Epithelial cell of esophagus (primary cell): ENCODE data around the gene FAM200A.
"Not testable (repeated sequence)": the region's sequence is repeated elsewhere in the genome, so short reads cannot be mapped to it uniquely, and the experiment has no call there.

Source experiments
- DNase-seq: peaks from one replicate; pipeline ENCODE4 v3.0.0; 2010; ENCODE audit warnings: low read depth
- H3K4me3 ChIP-seq: 2 replicates; pipeline ENCODE4 v1.5.1; 2011; ENCODE audit warnings: mild to moderate bottlenecking, low read length, control low read depth
- CTCF ChIP-seq: IDR thresholded peaks from 2 replicates; pipeline ENCODE4 v1.5.1; 2011; ENCODE audit warnings: low read depth, mild to moderate bottlenecking, low read length, control low read depth, inconsistent platforms; ENCODE audit not compliant: insufficient read depth; ENCODE audit errors: missing control alignments

The FAM200A gene

GRCh38 chr7:99551767-99552463, at the start of gene FAM200A:
FAM200A (minus strand) TSS chr7:99552114; CDS start chr7:99548407, 3,707 bp downstream.
- TF ChIP-seq CTCF: no peak
- H3K4me3 ChIP-seq: peak within 1 kb of the TSS; percentile 98
- peak; percentile 90 for DNase-seq

DNA sequence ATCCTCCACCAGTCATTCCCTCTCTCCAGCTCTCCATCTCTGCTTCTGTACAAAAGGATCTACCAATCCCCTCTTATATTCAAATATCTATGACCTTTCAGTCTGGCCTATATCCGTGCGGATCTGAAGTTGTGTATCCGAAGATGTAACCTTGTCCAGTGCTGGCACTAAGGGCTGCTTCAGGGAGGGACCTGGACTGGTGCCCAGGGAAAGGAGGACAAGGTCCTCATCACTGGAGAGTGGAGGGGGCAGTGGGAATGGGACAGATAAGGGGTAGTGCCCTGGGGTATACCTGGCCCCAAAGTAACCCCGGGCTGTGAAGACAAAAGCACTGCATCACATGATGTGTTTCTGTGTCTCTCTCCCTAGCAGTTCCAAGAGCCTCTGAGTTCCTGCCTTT, 47.9 kb upstream of the FAM200A start:
- DNase-seq: no peak
- no peak overlapping the region for H3K4me3 ChIP-seq
- TF ChIP-seq CTCF: no peak

DNA sequence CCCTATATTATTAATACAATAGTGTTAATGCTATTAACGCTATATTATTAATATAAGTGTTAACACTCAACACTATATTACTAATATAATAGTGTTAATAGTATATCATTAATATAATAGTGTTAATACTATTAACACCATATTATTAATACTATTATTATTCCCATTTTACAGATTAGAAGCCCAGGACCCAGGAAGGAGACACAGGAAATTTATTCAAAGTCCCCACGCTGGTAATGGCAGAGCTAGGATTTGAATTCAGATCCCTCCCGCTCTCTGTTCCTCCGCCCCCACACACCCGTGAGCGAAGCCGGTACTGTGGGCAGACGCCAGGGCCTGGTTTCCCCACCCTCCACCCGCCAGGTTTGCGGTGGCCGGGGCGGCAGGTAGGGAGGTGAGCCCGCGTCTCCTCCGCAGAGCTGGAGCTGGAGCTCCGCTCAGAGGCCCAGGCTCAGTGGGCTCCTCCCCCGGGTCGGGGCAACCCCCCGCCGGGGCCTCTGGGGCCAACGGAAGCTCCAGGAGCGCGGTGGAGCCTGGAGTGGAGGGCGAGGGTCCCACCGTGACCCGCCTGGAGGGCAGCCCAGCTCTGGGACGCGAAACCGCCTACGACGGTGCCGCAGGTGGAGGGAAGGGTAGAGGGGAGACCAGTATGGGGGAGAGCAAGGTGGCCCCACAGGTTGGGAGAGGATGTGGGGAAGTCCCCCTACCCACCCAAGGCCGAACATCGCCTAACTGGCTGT, 46.0 kb upstream of the FAM200A start, which contains the start of gene TMEM225B:
Gene TMEM225B, plus strand, starts transcription at position 506 of the 740 bp plus-strand sequence. CDS start 6,122 bp downstream, outside the sequence.
- H3K4me3 ChIP-seq: no peak within 1 kb of the TSS
- DNase-seq: no peak
- no peak for TF ChIP-seq CTCF

DNA sequence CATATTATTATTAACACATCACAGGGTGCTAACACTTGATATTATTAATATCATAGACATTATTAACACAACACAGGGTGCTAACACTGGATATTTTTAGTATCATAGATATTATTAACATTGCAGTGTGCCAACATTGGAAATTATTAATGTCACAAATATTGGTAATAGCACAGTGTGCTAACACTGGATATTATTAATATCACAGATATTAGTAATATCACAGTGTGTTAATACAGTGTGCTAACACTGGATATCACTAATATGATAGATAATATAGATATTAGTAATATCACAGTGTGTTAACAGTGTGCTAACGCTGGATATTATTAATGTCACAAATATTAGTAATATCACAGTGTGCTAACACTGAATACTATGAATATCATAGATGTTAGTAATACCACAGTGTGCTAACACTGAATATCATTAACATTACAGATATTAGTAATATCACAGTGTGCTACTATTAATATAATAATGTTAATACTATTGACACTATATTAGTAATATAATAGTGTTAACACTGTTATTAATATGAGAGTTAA, 44.6 kb upstream of the FAM200A start:
- no peak overlapping the region for H3K4me3 ChIP-seq
- no peak for TF ChIP-seq CTCF
- DNase-seq: no peak

DNA sequence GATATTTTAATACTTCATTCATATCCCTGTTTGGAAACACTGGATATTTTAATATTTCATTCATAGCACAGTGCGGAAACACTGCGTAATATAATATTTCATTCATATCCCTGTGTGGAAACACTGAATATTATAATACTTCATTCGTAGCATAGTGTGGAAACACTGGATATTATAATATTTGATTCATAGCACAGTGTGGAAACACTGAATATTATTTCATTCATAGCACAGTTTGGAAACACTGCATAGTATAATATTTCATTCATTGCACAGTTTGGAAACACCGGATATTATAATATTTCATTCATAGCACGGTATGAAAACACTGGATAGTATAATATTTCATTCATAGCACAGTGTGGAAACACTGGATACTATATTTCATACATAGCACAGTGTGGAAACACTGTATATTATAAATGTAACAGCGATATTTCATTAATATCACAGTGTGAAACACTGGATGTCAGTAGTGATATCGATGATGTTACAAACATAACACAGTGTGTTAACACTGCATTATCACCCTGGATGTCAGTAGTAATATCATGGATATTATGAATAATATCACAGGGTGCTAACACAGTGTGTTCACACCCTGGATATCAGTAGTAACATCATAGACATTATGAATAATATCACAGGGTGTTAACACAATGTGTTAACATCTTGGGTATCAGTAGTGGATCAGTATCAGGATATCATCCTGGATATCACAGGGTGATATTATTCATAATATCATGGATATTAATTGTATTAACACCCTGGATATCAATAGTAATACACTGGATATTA, 43.2 kb upstream of the FAM200A start:
- no peak for DNase-seq
- H3K4me3 ChIP-seq: no peak overlapping the region
- no peak for TF ChIP-seq CTCF

- TF ChIP-seq CTCF: no peak
- no peak overlapping the region for H3K4me3 ChIP-seq
These were observed 37.0 kb upstream of the FAM200A start for GRCh38 chr7:99588868-99589267.

GRCh38 chr7:99580778-99581332, 28.9 kb upstream of the FAM200A start:
- DNase-seq: not testable (repeated sequence)
- peak overlapping the region; percentile 52 for H3K4me3 ChIP-seq

More at GRCh38 chr7:99588868-99589267, 37.0 kb upstream of the FAM200A start:
- no peak for DNase-seq
